Middle frontal gyrus (tissue), 1 donor: ENCODE results near the gene CLPSL1.

ENCODE experiments used
- DNase-seq: peaks from one replicate; pipeline ENCODE4 v3.0.0-alpha.2; 2015; ENCODE audit warnings: low spot score; ENCODE audit errors: extremely low spot score

The CLPSL1 gene

GRCh38 chr6:35757456-35758123 lies 23.2 kb upstream of the CLPSL1 start:
- DNase-seq = no peak

DNA sequence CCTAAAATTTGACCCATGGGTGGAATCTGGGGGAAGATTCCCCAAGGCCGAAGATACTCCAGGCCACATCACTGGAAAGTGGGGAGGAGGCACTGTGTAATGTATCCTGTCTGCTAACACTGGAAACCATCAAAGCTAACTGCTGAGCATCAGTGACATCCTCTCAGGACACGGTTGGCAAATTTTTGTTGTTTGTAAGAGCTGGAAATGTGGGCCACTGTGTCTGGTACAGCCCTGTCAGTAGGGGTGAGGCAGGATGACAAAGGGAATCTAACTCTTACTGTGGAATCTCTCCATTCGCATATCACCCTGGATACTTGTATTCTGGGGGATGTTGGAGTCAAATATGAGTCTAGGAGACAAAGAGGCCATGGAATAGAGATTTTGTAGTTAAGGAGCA lies 21.4 kb upstream of the CLPSL1 start:
- DNase-seq = no peak

GRCh38 chr6:35765739-35766138 lies 15.1 kb upstream of the CLPSL1 start:
- DNase-seq = no peak

DNA sequence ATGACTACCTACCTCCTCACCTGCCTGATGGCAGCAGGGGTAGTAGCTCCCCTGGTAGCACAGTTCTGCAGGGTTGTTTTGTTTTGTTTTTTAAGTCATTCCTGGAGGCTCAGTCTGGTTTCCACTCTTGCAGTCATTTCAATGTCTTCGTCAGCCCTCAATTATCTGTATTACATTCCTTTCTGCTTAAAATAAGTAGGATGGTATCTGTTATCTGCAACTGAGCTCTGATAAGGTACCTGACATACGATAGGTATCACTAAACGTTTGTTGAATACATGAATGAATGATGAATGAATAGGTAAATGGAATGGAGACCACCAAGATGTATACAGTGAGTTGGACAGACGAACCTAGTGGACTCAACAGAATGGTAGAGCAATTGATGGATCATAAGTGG lies 11.6 kb upstream of the CLPSL1 start:
- no peak for DNase-seq

DNA sequence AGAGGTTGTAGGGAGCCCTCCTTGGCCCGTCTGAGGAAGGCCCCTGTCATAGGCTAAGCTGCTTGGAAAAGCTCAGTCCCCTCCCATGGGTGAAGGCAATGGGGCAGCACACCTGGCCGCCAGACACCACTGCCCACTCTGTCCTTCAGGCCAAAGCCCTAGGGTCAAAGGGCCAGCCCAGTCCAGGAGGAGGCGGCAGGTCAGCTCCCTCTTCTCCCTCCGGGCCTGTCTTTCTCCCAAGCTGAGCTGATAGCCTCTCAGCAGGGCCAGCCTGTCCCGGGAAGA lies 9.5 kb upstream of the CLPSL1 start:
- no peak for DNase-seq

GRCh38 chr6:35774116-35774794 lies 6.6 kb upstream of the CLPSL1 start:
- no peak for DNase-seq

- DNase-seq = no peak
Observed at GRCh38 chr6:35775031-35775430, 5.8 kb upstream of the CLPSL1 start.

- no peak for DNase-seq
Observed at GRCh38 chr6:35776364-35777215, 4.2 kb upstream of the CLPSL1 start, which contains the start of gene CLPSL2. Gene CLPSL2, plus strand, starts transcription at chr6:35776598. Its CDS starts 21 bp downstream, at chr6:35776619.

DNA sequence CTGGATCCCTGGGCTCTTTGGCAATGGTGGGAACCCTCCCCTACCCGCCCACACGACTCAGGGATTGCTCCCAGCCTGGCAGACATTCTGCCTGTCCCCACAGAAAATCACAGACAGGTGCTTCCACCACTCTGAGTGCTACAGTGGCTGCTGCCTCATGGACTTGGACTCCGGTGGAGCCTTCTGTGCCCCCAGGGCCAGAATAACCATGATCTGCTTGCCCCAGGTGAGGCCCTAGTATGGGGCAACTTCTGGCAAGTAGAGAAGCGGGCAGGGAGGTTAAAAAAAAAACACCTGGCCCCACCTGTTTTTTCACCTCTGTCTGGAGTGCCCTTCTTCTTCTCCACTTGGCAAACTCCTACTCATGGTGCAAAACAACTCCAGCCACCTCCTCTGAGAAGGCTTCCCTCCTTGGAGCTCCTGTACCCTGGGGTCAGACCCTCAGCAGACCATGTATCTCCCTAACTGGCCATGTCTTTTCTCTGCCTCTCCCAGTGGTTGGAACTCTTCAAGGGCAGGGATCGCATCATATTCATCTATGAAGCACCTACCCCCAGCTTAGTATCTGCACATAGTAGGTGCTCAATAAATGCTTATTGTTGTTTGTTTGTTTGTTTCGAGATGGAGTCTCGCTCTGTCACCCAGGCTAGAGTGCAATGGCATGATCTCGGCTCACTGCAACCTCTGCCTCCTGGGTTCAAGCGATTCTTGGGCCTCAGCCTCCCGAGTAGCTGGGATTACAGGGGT lies 3.3 kb upstream of the CLPSL1 start:
- DNase-seq = no peak

DNA sequence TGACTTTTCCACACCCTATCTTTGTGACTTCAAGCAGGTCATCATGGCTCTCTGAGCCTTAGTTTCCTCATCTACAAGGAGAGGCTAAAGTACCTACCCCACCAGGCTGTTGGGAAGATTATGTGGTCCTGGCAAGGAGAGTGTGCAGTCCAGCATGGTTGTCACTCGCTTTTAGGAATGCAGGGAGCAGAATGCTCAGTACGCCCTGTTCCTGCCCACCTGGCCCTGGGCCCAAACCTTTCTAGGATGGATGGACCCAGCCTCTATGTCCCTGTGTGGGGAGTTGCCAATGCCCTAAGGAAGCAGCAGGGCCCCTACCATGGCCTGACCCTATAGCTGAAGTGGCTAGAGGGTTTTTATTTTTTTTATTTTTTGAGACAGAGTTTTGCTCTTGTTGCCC lies 2.4 kb upstream of the CLPSL1 start:
- DNase-seq = no peak

DNA sequence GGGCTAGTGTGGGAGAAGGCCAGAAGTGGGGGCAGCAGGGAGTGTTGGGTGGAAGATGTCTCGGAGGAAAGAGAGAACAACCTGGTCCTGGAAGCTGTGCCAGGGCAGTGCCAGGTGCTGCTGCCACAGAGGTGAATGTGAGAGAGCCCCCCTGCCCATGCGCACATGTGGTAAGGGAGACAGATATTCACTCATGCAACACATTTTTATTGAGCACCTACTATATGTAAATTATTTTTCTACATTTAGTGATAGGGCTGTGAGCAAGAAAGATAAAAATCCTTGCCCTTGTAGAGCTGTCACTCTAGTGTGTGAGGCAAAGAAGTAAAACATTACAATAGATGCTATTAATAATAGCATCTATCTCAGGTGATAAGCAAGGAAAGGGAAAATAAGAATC lies 471 bp downstream of the CLPSL1 start:
- no peak for DNase-seq

- DNase-seq = no peak
Observed at GRCh38 chr6:35782424-35782823, 1.6 kb downstream of the CLPSL1 start.

- DNase-seq = no peak
Observed at GRCh38 chr6:35784200-35784599, 3.4 kb downstream of the CLPSL1 start.

GRCh38 chr6:35786272-35786671 lies 5.5 kb downstream of the CLPSL1 start:
- DNase-seq = no peak

DNA sequence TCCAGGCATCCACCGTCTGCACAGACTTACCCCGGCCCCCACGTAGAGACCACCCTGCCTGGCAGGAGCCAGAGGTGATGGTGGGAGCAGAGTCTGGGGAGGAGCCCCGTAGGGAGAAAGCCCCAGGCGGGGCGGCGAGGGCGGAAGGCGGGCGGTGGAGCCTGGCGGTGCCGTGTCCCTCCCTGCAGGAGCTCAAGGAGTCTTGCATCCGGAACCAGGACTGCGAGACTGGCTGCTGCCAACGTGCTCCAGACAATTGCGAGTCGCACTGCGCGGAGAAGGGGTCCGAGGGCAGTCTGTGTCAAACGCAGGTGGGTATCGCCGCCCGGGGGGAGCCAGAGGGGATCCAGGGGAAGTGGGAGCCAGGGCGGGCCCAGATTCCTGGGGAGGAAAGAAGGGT lies 6.0 kb downstream of the CLPSL1 start:
- no peak for DNase-seq

GRCh38 chr6:35787266-35788218 lies 6.7 kb downstream of the CLPSL1 start:
- no peak for DNase-seq

DNA sequence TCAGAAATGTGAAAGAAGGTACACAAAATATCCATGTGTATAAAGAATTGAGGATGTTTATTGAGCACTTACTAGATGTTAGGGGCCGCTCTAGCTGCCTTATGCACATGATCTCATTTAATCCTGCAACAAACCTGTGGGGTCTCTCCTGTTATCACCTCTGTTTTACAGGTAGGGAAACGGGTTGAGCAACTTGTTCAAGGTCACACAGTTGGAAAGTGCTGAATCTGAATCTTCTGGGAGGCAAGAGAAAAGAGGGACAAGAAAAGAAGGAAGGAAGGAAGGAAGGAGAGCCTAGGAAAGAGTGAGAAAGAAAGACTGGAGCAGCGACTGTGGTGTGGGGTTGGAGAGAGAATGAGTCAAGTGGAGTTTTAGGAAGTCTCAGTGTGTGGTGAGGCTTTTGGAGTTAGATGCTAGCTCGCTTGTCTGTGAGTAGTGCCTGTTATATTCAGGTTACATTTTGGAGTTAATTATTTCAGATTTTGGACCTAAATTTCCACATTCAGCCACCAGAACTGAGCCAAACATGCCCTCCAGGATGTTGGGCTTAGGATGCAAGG lies 7.7 kb downstream of the CLPSL1 start:
- no peak for DNase-seq

- no peak for DNase-seq
Observed at GRCh38 chr6:35790683-35791082, 9.9 kb downstream of the CLPSL1 start.

DNA sequence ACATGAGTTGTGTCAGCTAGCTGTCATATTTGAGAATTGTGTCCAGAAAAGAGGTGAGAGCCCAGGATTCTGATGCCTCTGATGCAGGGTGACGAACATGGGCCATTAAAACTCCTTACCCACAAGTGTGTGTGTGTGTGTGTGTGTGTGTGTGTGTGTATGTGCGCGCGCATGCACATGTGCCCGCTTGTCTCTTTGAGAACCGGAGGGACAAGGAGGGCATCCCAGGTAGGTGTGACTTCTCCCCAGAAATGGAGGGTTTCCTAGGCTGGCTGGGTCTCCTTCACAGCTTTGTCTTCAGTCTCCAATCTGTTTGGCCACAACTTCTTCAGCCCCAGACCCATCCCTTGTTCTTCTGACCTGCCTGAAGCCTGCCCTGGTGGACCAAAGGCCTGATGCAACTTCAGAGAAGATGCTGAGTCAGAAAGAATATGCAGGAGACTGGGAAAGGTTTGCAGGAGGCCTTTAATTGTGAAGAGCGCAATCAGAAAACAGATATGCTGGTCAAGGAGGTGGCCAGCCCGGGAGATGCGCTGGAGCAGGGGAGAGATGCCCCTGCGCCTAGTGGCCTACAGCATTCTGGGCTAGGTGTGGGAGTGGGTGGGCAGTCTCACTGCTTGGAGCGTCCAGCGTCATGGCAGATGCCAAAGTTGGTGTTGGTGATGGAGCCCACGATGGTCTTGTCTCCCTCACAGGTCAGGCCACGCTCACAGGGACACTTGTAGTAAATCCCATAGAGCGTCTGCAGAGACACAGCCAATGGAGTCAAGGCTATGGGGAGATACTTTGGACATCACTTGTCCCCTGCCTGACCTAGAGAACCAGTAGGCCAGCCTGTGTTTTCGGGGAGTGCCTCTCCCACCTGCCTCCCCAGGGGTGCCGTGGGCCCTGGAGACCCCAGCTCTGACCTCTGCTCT lies 14.0 kb downstream of the CLPSL1 start:
- no peak for DNase-seq
